ENCODE data around the gene TMIE.

Gene TMIE

DNA sequence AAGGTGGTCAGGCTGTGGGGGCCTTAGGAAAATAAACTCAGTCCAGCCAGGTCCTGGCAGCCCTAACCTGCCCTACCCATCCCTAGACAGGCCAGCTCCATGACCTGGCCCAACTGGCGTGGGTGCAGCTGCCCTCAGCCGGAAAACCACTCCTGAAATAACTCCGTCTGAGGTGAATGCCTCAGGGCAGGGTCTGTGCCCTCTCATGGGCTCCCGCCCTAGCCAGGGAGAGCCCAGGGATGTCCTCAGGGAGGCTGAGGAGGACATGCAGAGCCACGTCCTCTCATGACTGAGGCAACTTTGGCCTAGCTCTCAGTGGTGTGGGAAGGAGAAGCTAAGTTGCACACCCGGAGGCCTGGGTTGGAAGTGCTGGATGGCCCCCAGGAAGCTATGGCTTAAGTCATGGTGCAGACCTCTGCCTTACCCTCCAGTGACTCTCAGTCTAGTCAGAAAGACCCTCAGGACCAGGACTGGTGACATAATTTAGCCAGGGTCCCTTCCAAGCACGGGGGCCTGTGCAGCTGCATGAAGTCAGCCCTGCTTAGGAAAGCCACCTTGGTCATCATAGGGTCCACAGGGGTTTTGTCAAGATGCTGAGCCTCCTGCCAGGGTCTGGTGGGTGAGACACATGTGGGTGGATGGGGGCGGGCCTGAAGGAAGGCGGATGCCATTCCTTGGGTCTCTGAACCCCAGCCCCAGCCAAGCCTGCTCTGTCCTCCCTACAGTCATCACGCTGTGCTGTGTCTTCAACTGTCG is 7.4 kb downstream of the TMIE start:
- DNase-seq, result no peak

DNA sequence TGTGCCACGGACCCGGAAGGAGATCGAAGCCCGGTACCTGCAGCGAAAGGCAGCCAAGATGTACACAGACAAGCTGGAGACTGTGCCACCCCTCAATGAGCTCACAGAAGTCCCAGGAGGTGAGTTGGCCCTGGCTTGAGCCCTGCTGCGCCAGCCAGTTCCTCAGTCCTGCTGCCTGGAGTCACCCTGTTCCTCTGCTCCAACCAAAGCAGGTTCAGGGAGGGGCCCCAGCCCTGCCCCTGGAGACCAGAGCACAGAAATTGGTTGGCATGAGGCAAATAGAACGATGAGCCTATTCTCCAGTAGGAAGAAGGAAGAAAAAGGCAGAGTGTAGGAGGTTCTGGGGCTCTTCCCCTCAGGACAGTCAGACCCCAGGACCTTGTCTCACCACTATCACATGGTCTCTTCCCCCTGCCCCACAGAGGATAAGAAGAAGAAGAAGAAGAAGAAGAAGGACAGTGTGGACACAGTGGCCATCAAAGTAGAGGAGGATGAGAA is 8.0 kb downstream of the TMIE start:
- DNase-seq, result no peak

DNA sequence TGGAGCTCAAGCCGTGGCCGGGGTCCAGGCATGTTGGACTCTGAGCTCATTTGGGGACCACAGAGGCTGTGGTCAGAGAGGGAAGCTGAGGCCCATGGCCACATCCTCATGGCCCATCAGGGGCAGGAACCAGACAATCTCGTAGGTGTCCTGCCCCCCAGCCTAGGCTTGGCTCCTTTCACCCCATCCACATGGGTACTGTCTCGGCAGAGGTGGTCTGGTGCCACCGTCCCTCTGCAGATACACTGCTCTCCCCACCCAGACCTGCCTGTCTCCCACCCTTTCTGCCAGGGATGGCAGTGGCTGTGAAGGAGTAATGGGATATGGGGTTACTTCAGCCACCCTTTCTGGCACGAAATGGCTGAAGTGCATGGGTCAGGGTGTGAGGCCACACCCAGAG is 8.5 kb downstream of the TMIE start:
- no peak for DNase-seq

DNA sequence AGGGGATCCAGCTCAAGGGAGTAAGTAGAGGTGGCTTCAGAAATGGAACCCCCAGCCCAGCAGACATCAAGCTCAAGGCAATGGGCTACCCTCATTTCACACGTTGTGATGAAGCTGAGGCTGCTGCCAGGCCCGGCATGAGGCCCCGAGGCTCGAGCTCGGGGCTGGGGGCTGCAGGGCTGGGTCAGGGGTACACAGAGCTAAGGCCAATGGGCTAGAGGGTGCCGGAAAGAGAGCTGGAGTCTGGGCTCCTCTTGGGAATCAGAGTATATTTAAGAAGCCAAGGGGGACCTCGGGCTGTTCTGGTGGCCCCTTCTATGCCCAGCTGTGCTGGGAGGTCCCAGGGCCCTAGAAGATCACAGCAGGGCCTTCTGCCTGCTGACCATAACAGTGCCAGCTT is 9.0 kb downstream of the TMIE start:
- DNase-seq, result no peak

DNA sequence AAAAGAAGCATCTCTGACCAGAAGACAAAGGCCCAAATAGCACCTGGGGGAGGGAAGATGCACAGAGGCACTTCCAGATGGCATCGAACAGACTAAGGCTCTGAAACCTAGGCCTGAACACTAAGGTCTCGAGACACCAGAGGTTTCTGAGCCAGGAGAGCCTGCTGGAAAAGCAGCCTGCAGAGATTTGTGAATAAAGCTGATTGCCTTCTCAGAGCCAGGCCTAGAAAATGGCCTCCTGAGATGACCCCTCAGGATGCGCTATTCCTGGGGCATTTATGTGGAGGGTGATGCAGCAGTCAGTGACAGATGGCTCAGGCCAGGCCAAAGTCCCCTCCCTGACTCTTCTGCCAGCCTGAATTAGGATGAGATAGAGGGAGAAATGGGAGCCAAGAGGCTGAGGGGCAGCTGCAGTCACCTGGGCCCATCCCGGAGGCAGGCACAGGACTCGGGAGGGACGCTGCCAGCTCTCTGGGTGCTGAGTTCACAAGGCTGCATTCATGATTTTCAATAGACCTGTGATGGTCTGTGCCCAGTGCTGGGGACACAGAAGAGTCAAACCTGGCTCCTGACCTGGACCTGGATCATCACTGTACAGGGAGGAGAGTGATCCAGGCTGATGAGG is 9.6 kb downstream of the TMIE start:
- no peak for DNase-seq

DNA sequence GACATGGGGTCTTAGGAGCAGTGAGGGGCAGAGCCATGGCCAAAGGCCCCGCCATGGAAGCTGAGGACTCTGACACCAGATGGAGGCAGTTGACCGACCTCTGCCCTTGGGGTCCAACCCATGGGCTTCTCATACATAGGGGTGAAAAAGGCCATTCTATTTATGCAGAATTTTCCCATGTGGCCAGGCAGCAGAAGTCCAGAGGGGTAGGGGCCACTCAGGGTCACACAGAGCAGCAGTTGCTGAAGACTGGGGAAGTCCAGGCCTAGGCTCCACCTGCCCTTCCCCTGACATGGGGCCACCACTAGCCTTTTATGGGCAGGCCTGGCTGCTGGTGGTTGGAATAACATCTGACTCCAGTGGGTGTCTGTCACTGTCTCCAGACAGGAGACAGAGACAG is 10.1 kb downstream of the TMIE start:
- no peak for DNase-seq

DNA sequence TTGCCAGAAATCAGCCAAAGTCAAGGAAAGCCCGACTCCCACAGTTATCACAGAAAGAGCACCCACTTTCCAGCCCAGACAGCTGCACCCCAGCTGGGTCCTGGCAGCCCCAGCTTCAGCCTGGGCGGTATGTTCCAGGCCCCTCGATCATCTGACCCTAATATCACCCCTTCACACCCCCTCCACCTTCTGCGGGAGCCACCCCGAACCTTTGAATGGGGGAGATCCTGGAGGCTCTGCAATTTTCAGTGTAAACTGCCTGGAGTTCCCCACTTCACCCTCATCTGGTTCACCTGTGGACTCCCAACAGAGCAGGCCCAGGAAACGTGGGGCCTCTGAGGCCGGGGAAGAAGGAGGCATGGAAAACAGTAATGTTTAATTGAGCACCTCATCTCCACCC is 10.6 kb downstream of the TMIE start:
- DNase-seq, result no peak

DNA sequence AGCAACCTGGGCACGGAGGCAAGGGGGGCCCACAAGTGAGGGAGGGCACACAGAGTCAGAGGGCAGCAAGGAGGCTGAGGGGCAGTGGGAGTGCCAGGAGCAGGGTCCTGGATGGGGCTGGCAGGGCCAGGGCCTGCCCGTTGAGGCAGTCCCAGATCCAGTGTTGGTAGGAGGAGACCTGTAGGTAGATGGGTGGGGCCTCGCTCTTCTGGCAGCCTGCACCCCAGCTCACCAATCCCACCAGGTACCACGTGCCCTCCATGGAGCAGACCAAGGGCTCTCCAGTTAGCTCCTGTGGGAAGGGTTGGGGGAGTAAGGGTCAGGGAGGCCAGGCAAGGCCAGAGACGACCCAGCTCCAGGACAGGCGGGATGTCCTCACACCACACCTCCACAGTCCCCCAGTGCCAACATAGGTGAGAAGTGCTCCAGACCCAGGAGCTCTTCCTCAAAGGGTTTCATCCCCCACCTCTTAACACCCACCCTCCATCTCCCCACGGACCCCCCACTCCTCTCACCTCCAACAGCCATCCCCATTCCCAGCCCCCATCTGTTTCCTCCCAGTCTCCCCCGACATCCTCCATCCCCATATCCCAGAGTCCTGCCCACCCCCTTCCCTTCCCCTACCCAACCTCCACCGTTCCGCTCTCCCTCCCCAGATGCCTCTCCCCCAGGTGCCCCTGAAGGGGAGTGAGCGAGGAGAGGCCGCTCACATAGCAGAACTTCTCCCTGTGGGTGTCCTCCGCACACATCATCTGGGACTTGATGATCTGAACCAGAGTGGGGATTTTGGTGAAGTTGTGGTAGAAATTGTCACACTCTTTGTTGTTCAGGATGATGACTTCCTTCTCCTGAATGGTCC is 11.2 kb downstream of the TMIE start:
- no peak for DNase-seq

DNA sequence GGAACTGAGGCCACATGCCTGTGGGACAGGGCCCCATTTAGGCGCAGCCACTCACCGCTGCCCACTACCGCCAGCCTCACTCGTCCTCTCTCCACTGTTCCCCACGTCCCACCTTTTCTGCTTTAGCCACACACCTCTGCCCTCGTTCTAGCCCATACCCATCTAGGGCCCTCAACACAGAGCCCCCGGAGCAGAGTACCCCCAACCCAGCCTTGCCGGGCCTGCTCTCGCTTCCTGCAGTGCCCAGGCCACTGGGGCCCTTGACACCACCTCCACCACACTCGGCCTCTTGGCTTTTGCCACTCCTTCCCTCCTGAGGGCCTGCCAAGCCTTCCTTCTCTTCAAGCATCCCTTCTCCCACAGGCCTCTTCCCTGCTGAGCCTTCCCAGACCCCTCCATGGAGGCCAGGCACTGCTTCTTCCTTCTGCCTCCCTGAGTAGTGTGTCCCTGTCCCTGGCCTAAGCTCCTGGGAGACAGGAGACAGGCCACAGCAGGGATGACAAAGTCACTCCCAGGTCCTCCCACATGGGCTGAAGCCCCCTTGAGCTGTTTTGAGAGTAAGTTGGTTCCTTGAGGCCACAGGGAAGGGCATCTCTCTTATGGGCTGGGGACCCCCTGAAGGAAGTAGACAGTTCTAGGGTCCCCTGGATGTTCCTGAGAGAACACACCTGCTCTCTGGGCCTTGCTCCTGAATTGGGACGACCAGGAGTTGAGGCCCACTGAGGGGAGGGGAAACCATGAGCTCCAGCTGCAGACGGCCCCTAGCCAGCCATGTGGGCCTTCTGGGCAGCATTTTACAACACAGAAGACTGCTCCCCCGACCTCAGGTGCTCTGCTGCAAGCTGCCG is 12.1 kb downstream of the TMIE start:
- no peak for DNase-seq

DNA sequence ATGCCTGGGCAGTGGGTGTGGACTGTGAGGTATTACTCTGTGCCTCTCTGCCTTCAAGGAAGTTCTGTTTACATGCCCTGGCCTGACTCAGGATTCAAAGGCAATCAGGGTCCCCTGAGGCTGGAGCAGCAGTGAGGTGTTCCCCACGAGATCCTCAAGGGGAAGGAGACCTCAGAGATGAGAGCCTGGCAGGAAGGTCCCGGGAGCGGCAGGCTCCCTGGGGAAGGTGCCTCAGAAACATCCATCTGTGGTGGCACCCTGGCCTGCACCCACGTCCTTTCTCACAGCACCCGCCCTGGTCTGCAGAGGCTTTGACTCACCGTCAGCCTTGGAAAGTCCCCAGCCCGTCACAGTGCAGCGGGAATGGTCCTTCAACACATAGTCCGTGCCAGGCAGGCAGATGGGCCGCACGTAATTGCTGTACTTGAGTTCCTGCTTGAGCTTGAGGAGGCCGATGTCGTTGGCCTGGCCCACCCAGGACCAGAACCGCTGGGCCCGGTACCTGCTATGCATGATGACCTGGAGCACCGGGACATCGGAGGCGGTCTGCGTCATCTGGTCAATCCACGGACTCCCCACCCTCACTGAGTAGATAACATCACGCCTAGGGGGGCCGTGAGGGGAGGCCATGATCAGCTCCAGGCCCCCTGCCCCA is 12.8 kb downstream of the TMIE start:
- DNase-seq, result no peak

DNA sequence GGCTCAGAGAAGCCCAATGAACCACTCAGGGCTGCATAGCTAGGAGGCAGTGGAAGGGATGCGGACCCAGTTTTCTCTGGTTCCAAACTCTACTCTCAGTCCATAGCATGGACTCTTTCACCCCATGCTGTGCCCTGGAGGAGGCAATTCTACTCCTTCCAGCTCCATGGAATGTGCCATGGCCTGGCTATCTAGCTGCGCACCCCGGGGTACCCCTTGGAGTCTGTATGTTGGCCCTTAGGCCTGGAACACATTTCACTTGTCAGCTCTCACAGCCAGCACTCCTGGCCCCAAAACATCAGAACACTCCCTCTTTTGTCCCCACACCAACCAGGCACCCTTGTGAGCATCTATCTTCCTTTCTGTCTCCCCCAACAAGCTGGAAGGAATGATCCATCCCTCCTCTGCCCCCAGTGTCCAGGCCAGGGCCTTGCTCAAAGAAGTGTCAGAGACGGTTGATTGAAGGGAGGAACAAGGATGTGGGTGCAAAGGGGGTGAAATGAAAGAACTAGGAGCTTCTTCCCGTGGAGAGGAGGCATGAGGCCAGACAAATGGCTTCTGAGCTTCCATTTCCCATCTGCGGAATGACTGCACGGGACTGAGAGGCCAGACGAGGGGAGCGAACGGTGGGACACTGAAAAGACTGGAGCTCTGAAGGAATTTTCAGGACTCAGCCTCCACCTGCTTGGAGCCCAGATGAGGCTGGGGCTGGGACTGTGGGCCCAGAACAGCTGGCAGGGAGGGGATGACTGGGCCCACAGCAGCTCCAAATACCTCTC is 13.7 kb downstream of the TMIE start:
- DNase-seq, result no peak

DNA sequence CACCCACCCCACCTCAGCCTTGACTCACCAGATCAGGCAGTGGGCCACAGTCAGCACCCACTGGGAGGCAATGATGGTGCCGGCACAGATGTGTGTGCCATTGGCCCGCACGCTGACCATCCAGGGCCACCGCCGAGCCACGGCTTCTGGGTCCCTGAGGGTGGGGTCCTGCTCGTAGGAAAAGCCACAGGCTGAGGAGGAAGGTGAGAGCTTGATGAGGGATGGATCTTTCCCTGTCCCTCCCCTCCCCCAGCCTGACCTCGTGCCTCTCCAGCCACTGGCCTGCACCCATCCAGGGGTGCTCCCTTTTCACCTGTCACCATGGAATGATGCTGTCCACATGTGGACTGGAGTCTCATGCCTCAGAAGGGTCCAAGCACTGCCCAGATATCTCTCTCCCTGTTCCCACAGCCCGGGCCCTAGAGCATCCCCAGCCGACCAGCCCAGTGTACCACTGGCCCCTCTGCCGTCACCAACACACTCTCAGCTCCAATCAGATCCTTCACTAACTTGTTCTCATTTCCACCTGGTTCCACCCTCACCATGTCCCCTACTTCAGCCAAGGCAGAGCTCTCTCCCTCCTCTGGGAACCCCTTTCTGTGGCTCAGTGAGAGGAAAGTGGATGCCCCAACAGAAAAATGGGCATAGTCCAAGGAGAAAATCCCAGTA is 14.4 kb downstream of the TMIE start:
- DNase-seq, result no peak

DNA sequence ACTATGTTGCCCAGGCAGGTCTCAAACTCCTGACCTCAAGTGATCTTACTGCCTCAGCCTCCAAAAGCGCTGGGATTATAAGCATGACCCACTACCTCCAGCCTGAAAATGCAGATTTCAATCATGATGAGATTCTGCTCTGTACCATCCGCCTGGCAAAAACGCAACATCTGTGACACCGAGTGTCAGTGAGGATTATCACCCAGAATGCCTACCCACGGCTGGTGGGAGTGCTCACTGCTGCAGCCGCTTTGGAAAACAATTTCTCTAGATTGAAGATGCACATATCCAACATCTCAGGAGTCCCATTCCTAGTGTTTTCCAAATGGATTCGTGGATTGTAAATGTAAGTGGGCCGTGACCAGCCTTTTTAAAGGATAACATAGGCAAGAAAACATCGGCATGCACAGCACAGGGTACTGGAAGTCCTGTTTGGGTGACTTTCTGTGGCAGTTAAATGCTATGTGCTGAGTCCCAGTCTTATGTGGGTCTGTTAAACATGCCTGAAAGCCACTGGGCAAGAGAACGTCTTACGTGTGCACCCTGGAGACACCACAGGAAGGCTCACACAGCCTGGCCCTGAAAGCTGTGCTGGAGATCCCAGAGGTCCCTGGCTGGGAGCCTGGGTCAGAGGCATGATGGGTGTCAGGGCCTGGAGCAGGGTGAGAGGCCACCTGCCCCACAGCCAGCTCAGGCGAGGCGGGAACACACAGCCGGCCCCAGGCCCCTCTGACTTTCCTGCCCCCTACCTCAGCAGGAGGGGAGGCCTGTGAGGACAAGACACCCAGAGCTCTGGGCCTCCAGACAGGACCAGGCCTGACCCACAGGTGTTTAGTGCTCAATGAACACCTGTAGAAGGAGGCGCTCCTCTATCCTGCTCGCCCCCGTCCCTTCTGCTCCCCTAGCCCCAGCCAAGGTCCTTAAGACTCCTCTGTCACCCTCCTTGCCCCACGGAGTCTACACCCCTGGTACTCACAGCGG is 15.6 kb downstream of the TMIE start:
- DNase-seq, result no peak

DNA sequence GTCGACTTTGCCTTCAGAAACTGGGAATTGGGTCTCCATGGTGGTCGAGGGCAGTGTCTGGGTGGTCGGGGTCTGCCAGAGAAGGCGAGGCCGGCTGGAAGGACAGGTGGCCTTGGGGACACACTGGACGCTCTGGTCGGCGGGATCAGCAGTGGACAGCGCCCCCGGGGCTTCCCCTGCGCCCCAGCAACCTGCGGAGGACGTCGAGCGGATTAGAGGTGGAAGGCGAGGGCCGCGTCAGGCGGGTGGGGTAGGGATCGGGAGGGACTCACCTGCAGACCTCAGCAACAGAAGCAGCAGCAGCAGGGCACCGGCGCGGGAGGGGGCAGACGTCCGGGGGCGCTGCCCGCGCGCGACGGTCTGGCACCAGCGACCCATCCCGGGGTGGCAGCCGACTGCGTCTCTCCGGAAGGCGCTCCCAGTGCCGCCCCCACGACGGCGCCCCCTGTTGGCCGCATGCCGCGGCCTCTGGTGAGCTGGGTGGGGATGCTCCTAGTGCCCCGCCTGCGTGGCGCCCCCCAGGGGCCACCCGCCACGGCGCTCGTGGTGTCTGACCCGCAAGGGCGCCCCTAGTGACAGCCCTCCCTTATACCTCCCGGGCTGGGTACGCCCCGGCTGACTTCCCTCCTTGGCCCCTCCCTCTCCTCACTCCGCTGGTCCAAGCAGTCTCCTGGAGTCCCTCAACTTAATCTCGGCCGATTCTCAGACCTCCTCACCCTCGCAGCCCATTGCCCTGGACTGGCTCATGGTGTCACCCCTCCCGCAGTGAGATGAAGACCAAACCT is 16.4 kb downstream of the TMIE start, which contains the start of gene PRSS50:
PRSS50 (minus strand) TSS at position 423 of the 785 bp plus-strand sequence; CDS start at position 378, 45 bp downstream.
- no peak for DNase-seq

DNA sequence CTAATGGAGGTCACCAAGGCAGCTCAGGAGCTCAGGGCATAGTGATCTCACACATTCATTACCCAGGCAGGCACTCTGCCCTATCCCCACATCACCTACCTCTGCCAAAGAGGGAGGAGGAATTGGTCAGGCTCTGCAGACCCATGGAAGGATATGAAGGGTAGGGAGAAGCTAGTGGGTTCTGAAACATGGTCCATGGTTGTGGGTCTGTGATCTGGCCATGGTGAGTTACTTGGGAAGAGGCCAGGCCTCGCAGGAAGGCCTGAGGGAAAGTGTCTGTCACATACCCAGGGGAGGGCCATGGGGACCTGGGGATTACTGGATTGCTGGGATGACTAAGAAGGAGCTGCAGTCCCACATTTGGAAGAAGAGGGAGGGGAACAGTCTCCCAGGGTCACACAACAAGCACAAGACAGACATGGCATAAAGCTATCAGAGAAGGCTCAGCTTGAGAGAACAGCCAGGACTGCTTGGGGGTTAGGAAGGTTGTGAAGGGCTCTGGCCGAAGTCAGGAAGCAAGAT is 17.9 kb downstream of the TMIE start:
- DNase-seq, result no peak

DNA sequence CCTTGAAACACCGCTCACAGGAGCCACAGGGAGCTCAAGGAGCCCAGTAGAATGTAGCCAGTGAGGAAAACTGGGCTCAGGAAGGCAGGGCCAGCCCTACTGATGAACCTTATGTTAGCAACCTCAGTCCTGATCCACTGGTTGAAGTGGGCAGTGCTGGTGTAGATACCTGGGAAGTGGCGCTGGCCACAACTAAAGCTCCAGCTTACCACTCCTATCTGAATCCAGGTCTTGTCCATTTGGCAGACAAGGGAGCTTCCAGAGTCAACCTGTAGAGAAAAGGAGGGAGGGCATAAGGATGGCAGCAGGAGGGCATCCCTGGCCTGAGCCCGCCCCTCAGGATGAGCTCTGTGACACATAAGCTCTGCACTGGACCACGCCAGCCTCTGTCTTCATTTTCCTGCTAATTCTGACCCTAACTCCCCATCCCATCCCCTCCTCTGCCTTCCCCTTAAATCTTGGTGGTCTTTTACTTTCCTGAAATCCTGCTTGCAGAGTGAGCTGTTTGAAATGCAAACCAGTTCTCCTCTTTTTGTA is 18.6 kb downstream of the TMIE start:
- DNase-seq, result no peak

DNA sequence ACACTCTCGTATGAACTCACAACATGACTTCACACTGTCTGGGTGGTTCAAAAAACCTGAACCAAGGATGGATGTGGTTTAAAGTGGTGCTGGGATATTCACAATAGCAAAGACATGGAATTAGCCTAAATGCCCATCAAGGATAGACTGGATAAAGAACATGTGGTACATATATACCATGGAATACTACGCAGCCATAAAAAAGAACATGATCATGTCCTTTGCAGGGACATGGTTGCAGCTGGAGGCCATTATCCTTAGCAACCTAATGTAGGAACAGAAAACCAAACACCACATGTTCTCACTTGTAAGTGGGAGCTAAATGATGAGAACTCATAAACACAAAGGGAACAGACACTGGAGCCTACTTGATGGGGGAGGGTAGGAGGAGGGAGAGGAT is 19.8 kb downstream of the TMIE start:
- no peak for DNase-seq
